ENCODE measurements around the gene PWWP2B.
"Not testable (repeated sequence)": the region's sequence is repeated elsewhere in the genome, so short reads cannot be mapped to it uniquely, and the experiment has no call there.

PWWP2B gene

DNA sequence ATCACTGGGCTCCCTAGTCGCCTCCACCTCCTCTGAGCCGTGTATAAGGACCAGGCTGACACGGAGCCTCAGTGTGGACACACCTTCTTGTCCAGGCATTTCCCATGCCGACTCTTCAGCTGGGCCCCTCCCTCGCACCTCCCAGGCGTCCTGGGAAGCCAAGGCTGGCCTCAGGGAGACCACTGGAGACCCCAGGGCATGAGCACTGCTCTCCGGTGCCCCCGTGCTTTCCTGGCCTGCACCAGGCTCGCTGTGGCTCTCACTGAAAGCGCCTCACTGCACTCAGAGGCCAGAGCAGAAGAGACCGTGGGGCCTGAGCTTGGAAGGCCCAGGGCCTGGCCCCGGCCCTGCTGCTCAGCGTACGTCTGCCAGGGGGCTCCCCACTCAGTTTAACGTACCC, 33.6 kb upstream of the PWWP2B start:
- no peak for DNase-seq (ENCODE audit: low read depth in 2 of 2)

DNA sequence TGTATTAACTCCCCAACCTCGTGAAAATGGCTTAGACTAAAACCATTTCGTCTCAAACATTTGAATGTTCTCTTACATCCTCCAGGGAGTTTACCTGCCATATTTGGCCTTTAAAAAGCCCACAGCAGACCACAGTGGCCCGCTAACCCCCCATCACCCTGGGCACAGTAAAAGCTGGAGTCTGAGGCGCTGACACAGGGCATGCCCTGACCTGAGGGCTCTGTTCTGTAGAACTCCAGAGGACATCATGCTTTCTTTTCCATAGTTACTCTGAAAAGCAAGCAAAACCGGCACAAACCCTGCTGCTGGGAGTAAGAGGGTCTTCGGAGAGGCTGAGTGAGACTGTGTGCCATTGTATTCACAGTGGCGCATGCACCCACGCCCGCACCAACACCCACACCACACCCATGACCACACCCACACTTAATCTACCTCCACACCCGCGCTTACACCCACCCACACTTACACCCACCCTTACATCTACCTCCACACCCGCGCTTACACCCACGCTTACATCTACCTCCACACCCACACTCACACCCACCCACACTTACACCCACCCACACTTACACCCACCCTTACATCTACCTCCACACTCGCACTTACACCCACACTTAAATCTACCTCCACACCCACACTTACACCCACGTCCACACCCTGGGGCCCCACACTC, 32.9 kb upstream of the PWWP2B start:
- no peak for DNase-seq (ENCODE audit: low read depth in 2 of 2)

DNA sequence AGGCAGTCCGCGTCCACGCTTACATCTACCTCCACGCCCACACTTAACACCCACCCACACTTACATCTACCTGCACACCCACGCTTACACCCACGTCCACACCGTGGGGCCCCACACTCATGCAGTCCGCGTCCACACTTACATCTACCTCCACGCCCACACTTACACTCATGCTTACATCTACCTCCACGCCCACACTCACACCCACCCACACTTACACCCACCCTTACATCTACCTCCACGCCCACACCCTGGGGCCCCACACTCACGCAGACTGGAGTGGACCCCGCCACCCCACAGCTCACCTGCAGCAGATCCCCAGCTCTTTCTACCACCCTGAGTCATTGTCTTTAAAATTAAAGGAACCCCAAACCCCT, 32.4 kb upstream of the PWWP2B start:
- DNase-seq (ENCODE audit: low read depth in 2 of 2) = no peak

DNA sequence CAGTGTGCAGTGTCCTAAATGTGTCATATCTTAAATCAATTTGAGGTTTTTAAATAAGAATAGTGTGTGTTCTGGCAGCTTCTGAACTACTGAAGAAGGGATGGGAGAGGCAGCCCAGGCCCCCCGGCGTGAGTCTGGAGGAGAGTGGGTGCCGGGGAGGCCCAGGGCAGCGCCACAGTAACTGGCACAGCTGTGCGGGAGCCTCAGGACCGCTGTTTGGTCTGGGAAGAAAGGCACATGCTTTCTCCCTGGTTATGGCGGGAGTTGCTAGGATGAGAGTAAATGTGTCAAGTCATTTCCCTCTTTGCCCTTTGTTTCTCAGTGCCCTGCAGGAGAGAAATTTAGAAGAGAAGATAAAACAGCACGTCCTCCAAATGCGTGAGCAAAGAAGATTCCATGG, 31.9 kb upstream of the PWWP2B start:
- no peak for DNase-seq (ENCODE audit: low read depth in 2 of 2)

DNA sequence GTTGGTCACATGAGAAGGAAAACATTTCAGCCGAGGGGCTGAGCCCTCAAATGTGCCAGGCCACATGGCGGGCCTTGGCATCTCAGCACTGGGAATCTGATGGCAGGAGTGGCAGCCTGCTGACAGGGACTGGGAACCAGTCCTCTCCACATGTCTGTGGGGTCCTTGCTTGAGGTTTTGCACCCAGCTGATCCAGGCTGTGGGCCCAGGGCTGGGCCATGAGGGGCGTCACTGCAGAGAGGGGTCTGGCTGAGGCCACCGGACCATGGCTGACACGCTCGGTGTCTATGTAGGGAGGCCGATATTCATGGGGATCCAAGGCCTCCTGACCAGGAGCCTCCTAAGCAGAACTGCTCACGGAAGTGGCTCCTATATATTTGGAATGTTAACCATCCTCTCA, 31.0 kb upstream of the PWWP2B start:
- no peak for DNase-seq (ENCODE audit: low read depth in 2 of 2)

DNA sequence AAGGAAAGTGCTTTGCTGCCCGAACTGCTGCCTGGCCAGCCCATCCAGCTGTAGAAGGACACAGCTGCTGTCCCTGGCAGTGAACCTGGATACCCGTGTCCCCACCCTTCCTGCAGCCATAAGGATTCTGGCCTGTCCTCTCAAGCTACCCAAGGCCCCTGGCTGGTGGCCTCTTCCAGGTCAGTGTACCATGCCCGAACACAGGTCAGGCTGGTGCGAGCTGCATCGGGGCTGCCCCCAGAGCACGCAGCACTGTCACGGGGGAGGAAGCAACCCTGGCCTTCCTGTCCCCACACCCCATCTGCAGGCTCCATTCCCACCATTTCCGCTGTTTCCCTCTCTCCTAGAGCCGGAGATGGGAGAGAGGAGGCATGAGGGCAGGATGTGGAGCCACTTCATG, 30.5 kb upstream of the PWWP2B start:
- no peak for DNase-seq (ENCODE audit: low read depth in 2 of 2)

DNA sequence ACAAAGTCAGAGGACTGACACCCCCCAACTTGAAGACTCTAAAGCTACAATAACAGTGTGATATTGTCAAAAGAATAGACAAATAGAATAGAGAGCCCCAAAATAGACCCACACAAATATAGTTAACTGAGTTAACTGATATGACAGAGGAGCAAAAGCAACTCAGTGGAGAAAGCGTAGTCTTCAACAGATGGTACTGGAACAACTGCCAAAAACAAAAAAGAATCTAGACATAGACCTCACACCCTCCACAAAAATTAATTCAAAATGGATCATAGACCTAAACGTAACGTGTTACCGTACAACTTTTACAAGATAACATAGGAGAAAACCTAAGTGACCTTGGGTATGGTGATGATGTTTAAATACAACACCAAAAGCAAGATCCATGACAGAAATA, 28.6 kb upstream of the PWWP2B start:
- DNase-seq (ENCODE audit: low read depth in 2 of 2) = no peak

DNA sequence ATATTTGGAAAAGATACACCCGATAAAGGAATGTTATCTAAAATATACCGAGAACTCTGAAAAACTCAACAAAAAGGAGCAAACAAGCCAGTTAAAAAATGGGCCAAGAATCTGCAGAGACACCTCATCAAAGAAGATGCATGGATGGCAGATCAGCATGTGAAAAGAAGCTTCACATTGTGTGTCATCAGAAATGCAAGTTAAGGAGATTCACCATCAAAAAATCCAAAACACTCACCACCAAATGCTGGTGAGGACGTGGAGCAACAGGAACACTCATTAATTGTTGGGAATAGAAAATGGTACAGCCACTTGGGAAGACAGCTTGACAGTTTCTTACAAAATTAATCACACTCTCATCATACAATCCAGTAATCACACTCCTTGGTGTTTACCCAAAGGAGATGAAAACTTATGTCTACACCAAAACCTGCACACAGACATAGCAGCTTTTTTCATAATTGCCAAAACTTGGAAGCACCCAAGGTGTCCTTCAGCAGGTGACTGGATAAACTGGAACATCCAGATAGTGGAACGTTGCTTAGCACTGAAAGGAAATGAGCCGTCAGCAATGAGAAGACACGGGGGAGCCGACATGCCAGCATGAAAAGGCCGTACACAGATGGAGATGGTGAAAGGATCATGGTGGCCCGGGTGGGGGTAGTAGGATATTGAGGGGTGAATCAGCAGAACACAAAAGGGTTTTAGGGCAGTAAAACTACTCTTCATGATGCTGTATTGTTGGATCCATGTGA, 27.9 kb upstream of the PWWP2B start:
- peak; percentile 39 to 49 for DNase-seq (ENCODE audit: low read depth in 2 of 2)

DNA sequence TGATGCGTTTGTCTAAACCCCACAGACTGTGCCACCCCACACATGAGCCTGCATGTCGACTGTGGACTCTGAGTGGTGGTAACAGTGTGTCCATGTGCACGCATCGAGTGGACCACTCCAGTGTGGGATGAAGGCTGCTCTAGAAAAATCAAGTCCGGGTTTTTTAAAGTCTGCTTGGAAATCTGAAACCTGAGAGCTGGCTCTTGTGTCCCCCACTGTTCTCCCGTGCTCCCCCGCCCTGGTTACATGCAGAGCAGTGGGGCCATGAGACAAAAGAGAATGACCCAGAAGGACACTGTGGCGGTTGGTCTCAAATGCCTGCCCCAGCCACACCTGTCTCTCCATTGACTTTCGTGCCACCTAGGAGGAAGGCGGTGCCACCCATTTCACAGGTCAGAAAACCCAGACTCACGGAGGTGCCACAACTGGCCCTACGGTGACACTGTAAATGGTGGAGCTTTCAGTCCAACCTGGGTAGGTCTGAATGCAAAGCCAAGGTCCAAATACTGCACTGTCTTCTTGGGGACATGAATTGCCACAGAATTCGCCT, 27.3 kb upstream of the PWWP2B start:
- DNase-seq (ENCODE audit: low read depth in 2 of 2) = no peak

DNA sequence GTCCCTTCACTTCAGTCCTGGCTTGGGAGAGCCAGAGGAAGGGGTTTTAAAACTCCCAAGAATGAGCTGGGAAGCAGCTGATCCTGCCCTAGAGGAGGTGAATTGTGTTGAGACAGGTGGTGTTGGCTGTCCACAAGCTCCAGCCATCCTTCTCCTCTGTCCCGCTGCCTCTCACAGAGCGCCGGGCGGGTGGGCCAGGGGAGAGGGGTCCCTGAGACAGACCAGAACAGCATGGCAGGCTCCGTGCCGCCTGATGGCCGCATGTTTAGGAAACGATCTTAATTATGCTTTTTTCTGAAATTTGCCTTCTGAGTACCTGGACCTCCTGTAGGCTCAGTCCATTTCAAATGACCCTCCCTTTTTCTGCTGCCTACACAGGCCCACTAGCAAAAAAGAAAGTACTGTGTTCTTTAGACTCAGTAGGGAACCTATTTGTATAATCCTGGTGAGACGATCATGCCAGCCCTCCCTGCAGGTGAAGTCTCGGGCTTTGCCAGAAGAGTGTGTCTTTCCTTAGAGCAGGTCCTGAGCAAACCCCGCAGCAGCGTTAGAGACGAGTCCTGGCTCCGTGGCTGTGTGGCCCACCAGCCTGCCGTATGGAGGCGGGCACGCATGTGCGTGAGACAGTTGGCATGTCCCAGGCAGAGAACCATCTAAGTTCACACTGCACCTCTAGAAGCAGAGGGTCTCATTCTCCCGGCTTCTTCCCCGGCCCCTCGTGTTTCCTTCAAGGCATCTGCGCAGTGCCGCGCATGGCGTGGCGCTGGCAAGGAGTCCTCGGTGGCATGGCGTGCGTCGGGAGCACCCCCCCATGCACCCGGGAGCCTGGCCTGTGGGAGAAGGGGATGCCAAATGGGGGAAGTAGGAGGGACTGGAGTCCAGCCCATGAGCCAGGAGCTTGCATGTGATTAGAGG, 26.3 kb upstream of the PWWP2B start:
- DNase-seq (ENCODE audit: low read depth in 2 of 2) = no peak

DNA sequence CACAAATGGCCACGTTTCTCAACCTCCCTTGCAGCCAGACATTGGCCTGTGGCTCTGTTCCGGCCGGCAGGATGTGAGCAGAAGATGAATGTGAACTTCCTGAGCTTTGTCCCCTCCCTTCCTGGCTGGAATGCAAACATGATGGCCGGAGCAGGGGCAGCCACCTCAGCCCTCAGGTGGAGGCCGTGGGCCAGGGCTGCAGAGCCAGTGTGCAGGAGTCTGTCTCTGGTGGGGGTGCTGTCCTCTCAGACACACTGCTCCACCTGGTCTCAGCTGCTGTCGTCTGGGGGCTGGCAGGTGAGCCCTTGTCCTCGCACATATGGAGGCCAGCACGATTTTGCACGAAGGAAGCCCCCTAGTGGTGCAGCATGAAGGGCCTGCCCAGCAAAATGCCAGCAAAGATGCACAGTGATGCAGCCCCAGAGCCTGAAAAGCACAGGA, 25.3 kb upstream of the PWWP2B start:
- no peak for DNase-seq (ENCODE audit: low read depth in 2 of 2)

DNA sequence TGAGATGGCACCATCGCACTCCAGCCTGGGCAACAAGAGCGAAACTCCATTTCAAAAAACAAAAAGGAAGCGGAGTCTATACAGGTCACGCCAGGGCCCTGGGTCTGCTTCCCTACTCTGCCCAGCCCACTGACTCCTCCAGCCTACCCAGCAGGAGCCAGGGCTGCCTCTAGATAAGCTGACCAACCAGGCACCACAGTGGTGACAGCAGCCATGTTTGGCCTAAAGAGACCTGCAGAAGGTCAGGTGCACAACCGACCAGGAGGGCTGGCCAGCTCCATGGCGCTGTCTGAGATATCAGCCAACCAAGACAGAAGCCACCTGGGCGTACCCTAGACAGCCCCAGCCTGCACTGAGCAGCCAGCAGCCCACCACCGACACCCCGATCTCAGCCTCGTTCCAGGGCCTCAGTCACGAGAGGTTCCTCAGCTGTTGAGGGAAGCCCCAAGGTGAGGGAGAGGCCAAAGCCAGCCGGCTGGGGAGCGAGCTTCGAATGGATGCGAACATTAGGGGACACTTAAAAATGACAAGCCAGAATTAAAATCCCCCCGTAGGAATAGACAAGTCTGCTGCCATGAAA, 24.4 kb upstream of the PWWP2B start:
- no peak for DNase-seq (ENCODE audit: low read depth in 2 of 2)

DNA sequence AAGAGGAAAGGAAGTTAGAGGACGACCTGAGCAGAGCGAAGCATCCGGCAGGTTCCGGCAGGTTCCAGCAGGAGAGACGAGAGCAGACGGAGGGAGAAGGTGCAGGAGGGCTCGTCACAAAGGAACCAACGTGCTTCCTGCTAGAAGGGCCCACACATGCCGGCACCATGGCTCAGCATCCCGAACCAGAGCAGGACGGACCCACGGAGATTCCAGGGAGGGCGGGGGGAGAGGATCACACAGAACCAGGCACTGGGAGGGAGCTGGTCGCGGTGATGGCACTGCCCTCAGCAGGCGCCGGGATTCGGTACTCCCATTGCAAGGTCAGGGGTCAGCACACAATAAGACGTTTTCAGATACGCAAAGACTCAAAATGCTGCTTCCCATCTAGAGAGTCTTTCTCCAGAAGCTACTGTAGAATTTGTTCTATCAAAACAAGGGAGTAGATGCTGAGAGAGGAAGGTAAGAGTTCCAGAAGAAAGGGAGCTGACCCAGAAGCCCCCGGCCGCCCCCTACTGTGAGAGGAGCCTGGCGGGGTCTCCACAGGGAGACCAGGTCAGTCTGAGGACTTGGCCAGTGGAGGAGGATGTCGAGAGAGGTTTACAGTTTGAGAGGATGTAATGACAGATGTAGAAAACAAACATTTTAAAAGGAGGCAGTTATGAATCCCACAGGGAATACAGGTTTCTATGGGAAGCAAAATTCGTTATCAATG, 23.6 kb upstream of the PWWP2B start:
- no peak for DNase-seq (ENCODE audit: low read depth in 2 of 2)

DNA sequence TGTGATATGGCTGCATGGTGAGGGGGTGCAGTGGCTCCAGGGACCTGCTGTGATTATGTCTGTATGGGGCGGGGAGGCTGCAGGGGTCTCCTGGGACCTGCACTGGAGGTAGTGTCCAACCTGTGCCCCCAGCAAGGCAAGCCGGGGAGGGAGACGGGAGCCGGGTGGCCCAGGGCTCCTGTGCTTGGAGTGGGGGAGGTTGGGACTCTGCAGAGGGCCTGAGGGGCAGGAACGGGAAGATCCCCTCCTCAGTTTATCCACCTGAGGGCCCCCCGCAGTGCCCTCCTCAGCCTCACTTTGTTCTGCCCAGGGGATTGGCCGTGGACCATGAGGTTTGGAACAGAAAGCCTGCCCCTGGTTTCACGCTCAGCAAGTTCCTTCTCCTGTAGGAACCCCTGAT, 22.8 kb upstream of the PWWP2B start:
- no peak for DNase-seq (ENCODE audit: low read depth in 2 of 2)

DNA sequence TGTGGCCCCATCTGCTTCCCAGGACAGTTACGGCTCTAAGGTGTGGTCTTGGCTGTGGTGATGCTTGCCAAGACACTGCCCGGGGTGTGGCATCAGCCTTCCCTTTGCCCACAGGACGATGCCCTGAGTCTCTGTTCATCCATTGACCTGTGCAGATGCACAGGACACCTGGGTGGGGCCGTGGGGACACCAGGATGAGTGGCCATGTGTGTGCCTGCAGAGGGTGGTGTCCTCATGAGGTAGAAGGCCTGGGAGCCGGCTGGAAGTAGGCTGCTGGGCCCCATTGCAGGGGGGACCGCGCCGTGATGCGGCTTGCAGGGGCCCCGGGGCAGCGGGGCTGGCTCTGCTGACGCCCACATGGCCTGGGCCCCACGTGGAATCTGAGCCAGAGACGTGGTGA, 22.4 kb upstream of the PWWP2B start:
- no peak for DNase-seq (ENCODE audit: low read depth in 2 of 2)

DNA sequence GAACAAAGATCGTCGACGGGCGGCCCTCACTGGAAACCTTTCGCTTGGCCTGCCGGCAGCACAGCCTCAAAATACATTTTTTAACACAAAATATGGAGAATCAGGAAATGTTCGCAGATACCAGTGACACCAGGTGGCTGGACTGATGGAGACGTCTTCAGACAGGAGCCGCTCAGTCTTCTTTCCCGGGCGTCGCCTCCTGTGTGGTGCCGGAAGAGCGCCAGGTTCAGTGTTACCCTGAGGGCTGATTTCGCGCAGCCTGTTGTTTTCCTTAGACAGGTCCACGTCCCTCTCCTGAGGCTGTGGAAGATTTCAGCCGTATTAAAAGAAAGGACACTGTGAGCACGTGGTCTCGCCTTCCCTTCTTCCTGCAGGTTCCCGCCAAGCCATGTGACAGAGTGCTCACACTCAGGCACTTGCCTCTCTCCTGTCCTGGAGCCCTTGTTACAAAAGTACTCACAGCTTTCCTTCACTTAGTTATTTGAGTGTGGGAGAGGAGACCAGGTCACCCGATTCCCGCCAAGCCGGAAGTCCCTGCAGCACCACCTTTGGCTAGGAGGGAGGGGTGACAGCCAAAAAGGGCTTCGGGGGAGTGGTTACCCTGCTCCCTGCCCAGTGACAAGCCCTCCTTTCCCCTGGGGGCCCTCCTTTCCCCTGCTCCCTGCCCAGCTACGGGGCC, 21.7 kb upstream of the PWWP2B start:
- DNase-seq (ENCODE audit: low read depth in 2 of 2) = no peak

DNA sequence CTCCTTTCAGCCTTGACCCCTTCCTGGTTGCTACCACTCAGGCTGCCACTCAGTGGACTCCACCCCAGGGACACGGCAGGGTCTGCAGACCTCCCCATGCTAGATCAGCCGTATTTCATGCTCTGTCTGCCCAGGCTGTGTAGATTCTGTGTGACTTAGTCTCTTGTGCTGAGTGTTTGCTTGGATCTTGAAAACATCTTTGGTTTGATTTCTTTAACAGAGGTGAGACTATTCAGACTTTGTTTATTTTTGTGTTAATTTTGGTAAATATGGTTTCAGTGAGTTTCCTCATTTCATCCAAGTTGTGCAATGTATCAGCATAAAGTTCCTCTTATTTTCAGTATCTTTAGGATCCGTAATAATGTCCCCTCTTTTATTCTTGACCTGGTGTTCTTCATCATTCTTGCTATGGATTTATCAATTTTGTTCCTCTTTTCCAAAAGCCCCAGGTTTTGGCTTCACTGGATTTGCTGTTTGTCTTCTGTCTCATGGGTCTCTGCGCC, 21.2 kb upstream of the PWWP2B start:
- DNase-seq (ENCODE audit: low read depth in 2 of 2) = no peak

DNA sequence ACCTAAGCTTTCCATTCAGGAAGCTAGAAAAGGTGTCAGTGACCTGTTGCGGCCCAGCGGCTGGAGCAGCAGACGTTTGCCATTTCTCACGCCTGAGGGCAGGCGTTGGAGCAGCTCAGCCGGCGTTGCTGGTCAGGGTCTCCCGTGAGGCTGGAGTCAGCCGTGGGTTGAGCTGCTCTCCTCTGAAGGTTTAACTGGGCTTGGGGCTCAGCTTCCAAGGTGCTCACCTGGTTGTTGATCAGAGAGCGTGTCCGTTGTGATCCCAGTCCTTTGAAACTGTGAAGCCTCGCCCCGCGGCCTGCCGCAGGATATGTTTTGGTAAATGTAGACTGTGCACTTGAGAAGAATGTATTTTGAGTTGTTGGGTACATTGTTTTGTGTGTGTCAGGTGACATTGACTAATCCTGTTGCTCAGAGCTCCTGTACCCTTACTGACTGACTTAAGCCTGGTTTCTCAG, 20.6 kb upstream of the PWWP2B start:
- no peak for DNase-seq (ENCODE audit: low read depth in 2 of 2)

DNA sequence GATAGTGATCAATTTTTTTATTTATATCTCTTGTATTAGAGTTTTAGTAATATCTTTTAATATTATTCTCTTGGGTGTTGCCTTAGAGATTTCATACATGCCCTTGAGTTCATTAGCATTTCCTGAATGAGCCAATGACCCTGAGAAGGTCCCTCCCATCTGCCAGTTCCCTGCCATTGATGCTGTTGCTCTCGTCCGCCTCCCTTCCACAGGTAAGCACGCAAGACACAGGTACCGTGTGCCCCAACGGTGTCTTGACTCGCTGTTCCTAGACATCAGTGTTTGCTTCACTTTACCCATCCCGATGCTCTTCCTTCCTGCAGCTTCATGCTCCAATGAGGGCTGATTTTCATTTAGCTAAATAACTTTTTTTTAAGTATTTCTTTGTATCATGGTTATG, 19.7 kb upstream of the PWWP2B start:
- no peak for DNase-seq (ENCODE audit: low read depth in 2 of 2)

DNA sequence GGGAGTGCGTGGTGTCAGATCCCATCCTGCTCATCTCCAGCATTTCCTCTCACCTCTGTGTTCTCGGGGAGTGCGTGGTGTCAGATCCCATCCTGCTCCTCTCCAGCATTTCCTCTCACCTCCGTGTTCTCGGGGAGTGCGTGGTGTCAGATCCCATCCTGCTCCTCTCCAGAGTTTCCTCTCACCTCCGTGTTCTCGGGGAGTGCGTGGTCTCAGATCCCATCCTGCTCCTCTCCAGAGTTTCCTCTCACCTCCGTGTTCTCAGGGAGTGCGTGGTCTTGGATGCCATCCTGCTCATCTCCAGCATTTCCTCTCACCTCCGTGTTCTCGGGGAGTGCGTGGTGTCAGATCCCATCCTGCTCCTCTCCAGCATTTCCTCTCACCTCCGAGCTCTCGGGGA, 18.0 kb upstream of the PWWP2B start:
- not testable (repeated sequence) for DNase-seq (ENCODE audit: low read depth in 2 of 2)
